Effector memory CD4-positive, alpha-beta T cell (primary cell): Measurements from ENCODE around the gene TIPARP.

Experiments
- DNase-seq, 3 donors: peaks; one replicate each; pipeline ENCODE4 v3.0.0-alpha.2; 2020
- H3K27ac ChIP-seq: 2 replicates; pipeline ENCODE4 v1.7.0; 2013; ENCODE audit warnings: mild to moderate bottlenecking, low read length, moderate library complexity; ENCODE audit not compliant: insufficient read depth, poor library complexity, severe bottlenecking
- H3K27me3 ChIP-seq: replicated peaks from 2 replicates; pipeline ENCODE4 v1.7.0; 2013; ENCODE audit warnings: mild to moderate bottlenecking, low read length; ENCODE audit not compliant: insufficient read depth, control insufficient read depth, poor library complexity, severe bottlenecking
- H3K36me3 ChIP-seq: 2 replicates; pipeline ENCODE4 v1.7.0; 2013; ENCODE audit warnings: mild to moderate bottlenecking, low read length, moderate library complexity; ENCODE audit not compliant: control insufficient read depth, insufficient read depth
- H3K4me1 ChIP-seq: 2 replicates; pipeline ENCODE4 v1.7.0; 2013; ENCODE audit warnings: low read length, mild to moderate bottlenecking; ENCODE audit not compliant: control insufficient read depth, insufficient read depth, poor library complexity, severe bottlenecking
- H3K4me3 ChIP-seq: 2 replicates; pipeline ENCODE4 v1.7.0; 2013; ENCODE audit warnings: low read length, low read depth, mild to moderate bottlenecking; ENCODE audit not compliant: insufficient read depth, poor library complexity, severe bottlenecking
- H3K9me3 ChIP-seq: 2 replicates; pipeline ENCODE4 v1.7.0; 2013; ENCODE audit warnings: mild to moderate bottlenecking, low read length, moderate library complexity; ENCODE audit not compliant: control insufficient read depth
- total RNA-seq, 3 donors: gene quantifications; one replicate each; lab custom pipeline; 2026; lab: John Stamatoyannopoulos, UW

The TIPARP gene
- 346 to 571 (median 532) reads per million in 3 donors for total RNA-seq

GRCh38 chr3:156674046-156674910 lies at the start of gene TIPARP:
TIPARP (plus strand) TSS chr3:156674590; CDS start chr3:156677698, 3,108 bp downstream.
- peak; percentile 98 for DNase-seq
- Histone ChIP-seq H3K4me3 (peak within 1 kb of the TSS; percentile 99), H3K9me3 (no peaks in the 10 kb centered on the region), H3K27ac (peak within 1 kb of the TSS; percentile 88), H3K36me3 (peaks cover 2% of the 10 kb centered on the region), H3K27me3 (no peaks in the 10 kb centered on the region), H3K4me1 (peaks cover 13% of the 10 kb centered on the region)

GRCh38 chr3:156626104-156626503 lies 48.3 kb upstream of the TIPARP start:
- DNase-seq: no peak
- Histone ChIP-seq H3K27ac (no peak overlapping the region), H3K27me3 (no peaks in the 10 kb centered on the region)

GRCh38 chr3:156627946-156628569 lies 46.3 kb upstream of the TIPARP start:
- DNase-seq: no peak
- Histone ChIP-seq H3K36me3 (no peaks in the 10 kb centered on the region), H3K4me1 (no peaks in the 10 kb centered on the region), H3K27ac (no peak overlapping the region), H3K9me3 (no peaks in the 10 kb centered on the region), H3K4me3 (no peak overlapping the region), H3K27me3 (no peaks in the 10 kb centered on the region)

More at GRCh38 chr3:156626104-156626503, 48.3 kb upstream of the TIPARP start:
- Histone ChIP-seq H3K4me1 (no peaks in the 10 kb centered on the region), H3K36me3 (no peaks in the 10 kb centered on the region), H3K4me3 (no peak overlapping the region), H3K9me3 (no peaks in the 10 kb centered on the region)

- H3K27me3 ChIP-seq: no peaks in the 10 kb centered on the region
- H3K4me1 ChIP-seq: no peaks in the 10 kb centered on the region
- no peak for DNase-seq
- H3K4me3 ChIP-seq: no peak overlapping the region
- H3K27ac ChIP-seq: no peak overlapping the region
- no peaks in the 10 kb centered on the region for H3K9me3 ChIP-seq
- H3K36me3 ChIP-seq: no peaks in the 10 kb centered on the region
Measured at GRCh38 chr3:156628836-156629618, 45.4 kb upstream of the TIPARP start.

- no peak for DNase-seq
- H3K4me1 ChIP-seq: no peaks in the 10 kb centered on the region
Measured at GRCh38 chr3:156630081-156630772, 44.2 kb upstream of the TIPARP start.

GRCh38 chr3:156630773-156631093 lies 43.7 kb upstream of the TIPARP start:
- H3K27me3 ChIP-seq: no peaks in the 10 kb centered on the region
- H3K4me1 ChIP-seq: no peaks in the 10 kb centered on the region
- H3K27ac ChIP-seq: no peak overlapping the region
- no peaks in the 10 kb centered on the region for H3K36me3 ChIP-seq
- no peaks in the 10 kb centered on the region for H3K9me3 ChIP-seq
- no peak overlapping the region for H3K4me3 ChIP-seq
- DNase-seq: no peak

More at GRCh38 chr3:156630081-156630772, 44.2 kb upstream of the TIPARP start:
- no peaks in the 10 kb centered on the region for H3K27me3 ChIP-seq
- H3K36me3 ChIP-seq: no peaks in the 10 kb centered on the region
- H3K9me3 ChIP-seq: no peaks in the 10 kb centered on the region
- no peak overlapping the region for H3K27ac ChIP-seq
- no peak overlapping the region for H3K4me3 ChIP-seq

GRCh38 chr3:156631323-156631722 lies 43.1 kb upstream of the TIPARP start:
- no peaks in the 10 kb centered on the region for H3K9me3 ChIP-seq
- DNase-seq: no peak
- no peaks in the 10 kb centered on the region for H3K36me3 ChIP-seq
- H3K4me3 ChIP-seq: no peak overlapping the region
- H3K27ac ChIP-seq: no peak overlapping the region
- H3K4me1 ChIP-seq: no peaks in the 10 kb centered on the region
- H3K27me3 ChIP-seq: no peaks in the 10 kb centered on the region

- no peaks in the 10 kb centered on the region for H3K36me3 ChIP-seq
- H3K27ac ChIP-seq: no peak overlapping the region
- H3K4me1 ChIP-seq: no peaks in the 10 kb centered on the region
- DNase-seq: no peak
- no peak overlapping the region for H3K4me3 ChIP-seq
- no peaks in the 10 kb centered on the region for H3K9me3 ChIP-seq
- no peaks in the 10 kb centered on the region for H3K27me3 ChIP-seq
Measured at GRCh38 chr3:156632601-156633000, 41.8 kb upstream of the TIPARP start.

GRCh38 chr3:156633335-156633734 lies 41.1 kb upstream of the TIPARP start:
- Histone ChIP-seq H3K27ac (no peak overlapping the region), H3K36me3 (no peaks in the 10 kb centered on the region), H3K4me3 (no peak overlapping the region), H3K27me3 (no peaks in the 10 kb centered on the region), H3K4me1 (no peaks in the 10 kb centered on the region), H3K9me3 (no peaks in the 10 kb centered on the region)
- DNase-seq: no peak
